ENCODE measurements around the gene HIF3A.

DNA sequence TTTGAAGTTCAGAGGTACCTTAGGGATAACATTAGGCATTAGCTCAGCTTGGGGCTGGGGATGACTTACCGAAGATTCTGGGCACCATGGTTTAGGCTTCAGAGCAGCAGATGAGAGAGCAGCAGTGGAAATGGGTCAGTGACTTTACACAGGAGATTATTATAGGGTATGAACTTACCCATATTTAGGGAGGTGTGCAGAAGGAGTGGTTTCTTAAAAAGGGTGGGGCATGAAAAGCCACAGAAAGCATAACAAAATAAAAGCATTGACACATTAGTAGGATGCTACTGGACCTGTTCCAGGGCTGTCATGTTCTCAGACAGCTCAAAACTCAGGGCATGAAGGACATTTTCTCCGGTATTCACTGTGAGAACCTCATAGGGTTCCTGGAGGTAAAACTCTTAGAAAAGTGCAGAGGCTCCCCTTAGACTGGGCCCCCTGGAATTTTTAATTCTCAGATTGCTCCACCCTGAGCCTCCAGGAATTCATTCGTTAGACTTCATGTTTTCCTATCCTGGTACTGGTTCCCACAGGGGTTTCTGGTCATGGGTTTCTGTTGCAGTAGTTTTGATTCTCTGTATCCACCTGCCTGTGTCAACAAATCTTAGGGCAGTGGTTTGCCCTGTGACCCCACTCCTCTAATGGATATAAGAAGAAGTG is 46.6 kb upstream of the HIF3A start:
- TF ChIP-seq EZH2 (IDR thresholded peaks at IDR 0.05; ENCODE audit: borderline replicate concordance), result no peak
- TF ChIP-seq, protein P1, sequence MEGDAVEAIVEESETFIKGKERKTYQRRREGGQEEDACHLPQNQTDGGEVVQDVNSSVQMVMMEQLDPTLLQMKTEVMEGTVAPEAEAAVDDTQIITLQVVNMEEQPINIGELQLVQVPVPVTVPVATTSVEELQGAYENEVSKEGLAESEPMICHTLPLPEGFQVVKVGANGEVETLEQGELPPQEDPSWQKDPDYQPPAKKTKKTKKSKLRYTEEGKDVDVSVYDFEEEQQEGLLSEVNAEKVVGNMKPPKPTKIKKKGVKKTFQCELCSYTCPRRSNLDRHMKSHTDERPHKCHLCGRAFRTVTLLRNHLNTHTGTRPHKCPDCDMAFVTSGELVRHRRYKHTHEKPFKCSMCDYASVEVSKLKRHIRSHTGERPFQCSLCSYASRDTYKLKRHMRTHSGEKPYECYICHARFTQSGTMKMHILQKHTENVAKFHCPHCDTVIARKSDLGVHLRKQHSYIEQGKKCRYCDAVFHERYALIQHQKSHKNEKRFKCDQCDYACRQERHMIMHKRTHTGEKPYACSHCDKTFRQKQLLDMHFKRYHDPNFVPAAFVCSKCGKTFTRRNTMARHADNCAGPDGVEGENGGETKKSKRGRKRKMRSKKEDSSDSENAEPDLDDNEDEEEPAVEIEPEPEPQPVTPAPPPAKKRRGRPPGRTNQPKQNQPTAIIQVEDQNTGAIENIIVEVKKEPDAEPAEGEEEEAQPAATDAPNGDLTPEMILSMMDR (IDR thresholded peaks at IDR 0.05; ENCODE audit: poor library complexity), result no peak

Data from hepatocyte (in vitro differentiated cells).